ENCODE results near the gene ATP6V1B1. TPM values are rescaled to one million over a fixed set of nuclear protein-coding genes. Genes with fewer than 3 reads are reported as not detected.

ATP6V1B1 gene
- total RNA-seq, result not detected

DNA sequence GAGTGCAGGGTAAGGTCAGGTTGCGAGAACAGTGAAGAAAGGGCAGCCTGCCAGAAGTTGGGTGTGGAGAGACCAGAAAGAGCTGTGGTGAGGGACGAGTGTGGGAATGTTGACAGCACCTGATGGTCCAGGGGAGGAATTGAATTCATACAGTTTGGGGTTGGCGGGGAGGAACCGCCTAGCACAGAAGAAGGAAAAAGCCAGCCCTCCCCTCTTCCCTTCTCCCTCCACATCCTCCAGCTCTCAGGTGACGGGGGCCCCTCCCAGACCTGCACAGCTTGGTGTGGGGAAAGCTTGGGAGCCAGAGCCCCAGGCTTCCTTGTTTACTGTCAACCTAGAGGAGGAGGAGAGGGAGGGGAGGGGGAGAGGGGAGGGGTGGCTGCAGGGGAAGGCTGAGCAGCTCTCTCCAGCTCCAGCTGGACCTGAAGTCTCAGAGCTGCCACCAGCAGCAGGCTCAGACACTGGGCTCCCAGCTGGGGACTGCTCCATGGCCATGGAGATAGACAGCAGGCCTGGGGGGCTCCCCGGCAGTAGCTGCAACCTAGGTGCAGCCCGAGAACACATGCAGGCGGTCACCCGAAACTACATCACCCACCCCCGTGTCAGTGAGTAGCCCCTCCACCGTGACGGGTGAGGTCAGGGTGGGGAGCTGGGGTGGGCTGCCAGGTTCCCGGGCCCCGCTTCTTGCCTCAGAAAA lies at the start of gene ATP6V1B1:
TSS of gene ATP6V1B1 (plus strand) at position 433 of the 697 bp plus-strand sequence. CDS start at position 488, 55 bp downstream.
- TF ChIP-seq POLR2AphosphoS5 (IDR thresholded peaks at IDR 0.05; ENCODE audit: insufficient read depth in 1 of 2, low read depth in 1 of 2) (no peak), POLR2A (IDR thresholded peaks at IDR 0.05) (no peak)
- TF ChIP-seq, protein P1, sequence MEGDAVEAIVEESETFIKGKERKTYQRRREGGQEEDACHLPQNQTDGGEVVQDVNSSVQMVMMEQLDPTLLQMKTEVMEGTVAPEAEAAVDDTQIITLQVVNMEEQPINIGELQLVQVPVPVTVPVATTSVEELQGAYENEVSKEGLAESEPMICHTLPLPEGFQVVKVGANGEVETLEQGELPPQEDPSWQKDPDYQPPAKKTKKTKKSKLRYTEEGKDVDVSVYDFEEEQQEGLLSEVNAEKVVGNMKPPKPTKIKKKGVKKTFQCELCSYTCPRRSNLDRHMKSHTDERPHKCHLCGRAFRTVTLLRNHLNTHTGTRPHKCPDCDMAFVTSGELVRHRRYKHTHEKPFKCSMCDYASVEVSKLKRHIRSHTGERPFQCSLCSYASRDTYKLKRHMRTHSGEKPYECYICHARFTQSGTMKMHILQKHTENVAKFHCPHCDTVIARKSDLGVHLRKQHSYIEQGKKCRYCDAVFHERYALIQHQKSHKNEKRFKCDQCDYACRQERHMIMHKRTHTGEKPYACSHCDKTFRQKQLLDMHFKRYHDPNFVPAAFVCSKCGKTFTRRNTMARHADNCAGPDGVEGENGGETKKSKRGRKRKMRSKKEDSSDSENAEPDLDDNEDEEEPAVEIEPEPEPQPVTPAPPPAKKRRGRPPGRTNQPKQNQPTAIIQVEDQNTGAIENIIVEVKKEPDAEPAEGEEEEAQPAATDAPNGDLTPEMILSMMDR (IDR thresholded peaks at IDR 0.05), result no peak
- intact Hi-C loops (cut with DNase I), result no loop called here
- Histone ChIP-seq H3K9me3 (no peaks in the 10 kb centered on the region), H3K27ac (no peak within 1 kb of the TSS), H3K4me3 (no peak within 1 kb of the TSS), H3K27me3 (no peaks in the 10 kb centered on the region), H3K36me3 (no peaks in the 10 kb centered on the region), H3K4me1 (no peaks in the 10 kb centered on the region)
- DNase-seq (ENCODE audit: extremely low spot score in 2 of 2), result peak; percentile 52 to 70

GRCh38 chr2:70886541-70886987 lies 49.1 kb upstream of the ATP6V1B1 start:
- H3K4me1 ChIP-seq, result peaks cover 24% of the 10 kb centered on the region
- H3K9me3 ChIP-seq, result no peaks in the 10 kb centered on the region
- no peak overlapping the region for H3K4me3 ChIP-seq
- peaks cover 24% of the 10 kb centered on the region for H3K27me3 ChIP-seq
- TF ChIP-seq POLR2A (IDR thresholded peaks at IDR 0.05), result no peak
- TF ChIP-seq, protein P1 (IDR thresholded peaks at IDR 0.05), result no peak
- TF ChIP-seq POLR2AphosphoS5 (IDR thresholded peaks at IDR 0.05; ENCODE audit: insufficient read depth in 1 of 2, low read depth in 1 of 2), result no peak
- H3K27ac ChIP-seq, result no peak overlapping the region
- intact Hi-C loops (cut with DNase I), result no loop called here
- H3K36me3 ChIP-seq, result no peaks in the 10 kb centered on the region
- peak in 1 of 2 donors; percentile 94 for DNase-seq (ENCODE audit: extremely low spot score in 2 of 2)

DNA sequence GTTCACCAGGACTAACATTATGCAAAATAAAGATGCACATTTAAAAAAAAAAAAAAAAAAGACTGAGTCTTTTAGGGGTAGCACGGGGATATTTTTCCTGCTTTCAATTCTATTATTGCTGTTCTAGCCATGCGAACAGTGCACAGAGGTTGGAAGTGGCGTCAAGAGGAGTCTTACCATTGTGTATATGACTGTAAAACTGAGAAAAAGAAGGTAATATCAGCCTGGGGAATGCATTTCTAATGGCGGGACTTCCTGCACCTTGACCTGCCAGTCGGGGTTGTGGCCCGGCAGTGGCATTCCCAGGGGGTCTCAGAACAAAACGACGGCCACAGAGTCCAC lies 48.5 kb upstream of the ATP6V1B1 start:
- Histone ChIP-seq H3K4me1 (peaks cover 24% of the 10 kb centered on the region), H3K27ac (no peak overlapping the region), H3K4me3 (peak overlapping the region; percentile 33 to 48)

GRCh38 chr2:70887550-70888246 lies 48.0 kb upstream of the ATP6V1B1 start:
- intact Hi-C loops (cut with DNase I), result no loop called here
- Histone ChIP-seq H3K4me3 (peak overlapping the region; percentile 33 to 48), H3K9me3 (no peaks in the 10 kb centered on the region)

More for the DNA sequence above, 48.5 kb upstream of the ATP6V1B1 start:
- Histone ChIP-seq H3K27me3 (peaks cover 23% of the 10 kb centered on the region), H3K9me3 (no peaks in the 10 kb centered on the region), H3K36me3 (no peaks in the 10 kb centered on the region)
- TF ChIP-seq POLR2A (IDR thresholded peaks at IDR 0.05), result no peak
- TF ChIP-seq POLR2AphosphoS5 (IDR thresholded peaks at IDR 0.05; ENCODE audit: insufficient read depth in 1 of 2, low read depth in 1 of 2), result no peak
- TF ChIP-seq, protein P1 (IDR thresholded peaks at IDR 0.05), result no peak
- intact Hi-C loops (cut with DNase I), result no loop called here
- DNase-seq (ENCODE audit: extremely low spot score in 2 of 2), result no peak

More at GRCh38 chr2:70887550-70888246, 48.0 kb upstream of the ATP6V1B1 start:
- peaks cover 19% of the 10 kb centered on the region for H3K27me3 ChIP-seq
- H3K4me1 ChIP-seq, result peaks cover 24% of the 10 kb centered on the region
- no peaks in the 10 kb centered on the region for H3K36me3 ChIP-seq
- H3K27ac ChIP-seq, result no peak overlapping the region
- TF ChIP-seq, protein P1 (IDR thresholded peaks at IDR 0.05), result no peak
- TF ChIP-seq POLR2AphosphoS5 (IDR thresholded peaks at IDR 0.05; ENCODE audit: insufficient read depth in 1 of 2, low read depth in 1 of 2) (no peak), POLR2A (IDR thresholded peaks at IDR 0.05) (no peak)
- DNase-seq (ENCODE audit: extremely low spot score in 2 of 2), result peak in 1 of 2 donors; percentile 76
